Thoracic aorta (tissue), 2 donors: ENCODE measurements around the gene TOPAZ1. TPM values are rescaled to one million over a fixed set of nuclear protein-coding genes. Genes with fewer than 3 reads are reported as not detected.

ENCODE experiments used
- ATAC-seq: fragments of 150-250 bp; one replicate; pipeline ENCODE4 v1.8.0; 2017; ENCODE audit warnings: low read depth; ENCODE audit not compliant: insufficient number of reproducible peaks, low FRiP score
- DNase-seq: peaks from one replicate; pipeline ENCODE4 v3.0.0-alpha.2; 2020; ENCODE audit warnings: low spot score
- H3K27ac ChIP-seq, 2 donors: fragments of 200-600 bp; sonication (generic); 1 replicate in 1 of 2; 2 replicates in 1 of 2; pipeline ENCODE4 v1.5.1; 2016; ENCODE audit warnings: mild to moderate bottlenecking in 2 of 2, moderate library complexity in 2 of 2
- H3K27me3 ChIP-seq: fragments of 200-600 bp; sonication (generic); replicated peaks from 2 replicates; pipeline ENCODE4 v1.6.0; 2016; ENCODE audit warnings: mild to moderate bottlenecking; ENCODE audit not compliant: insufficient read depth
- H3K36me3 ChIP-seq: fragments of 200-600 bp; sonication (generic); one replicate; pipeline ENCODE4 v1.5.1; 2016
- H3K4me1 ChIP-seq, 2 donors: fragments of 200-600 bp; sonication (generic); 1 replicate in 1 of 2; 2 replicates in 1 of 2; pipeline versions ENCODE4 v1.5.1 to v1.6.0; 2016; ENCODE audit warnings: low read depth in 2 of 2, mild to moderate bottlenecking in 1 of 2; ENCODE audit not compliant: control insufficient read depth in 1 of 2
- H3K4me3 ChIP-seq: fragments of 200-600 bp; sonication (generic); 2 replicates; pipeline ENCODE4 v1.5.1; 2016; ENCODE audit warnings: mild to moderate bottlenecking
- H3K9me3 ChIP-seq: fragments of 200-600 bp; sonication (generic); 2 replicates; pipeline ENCODE4 v1.5.1; 2016
- total RNA-seq, 2 donors: library from RNA; depleted of rRNA; stranded (reverse); fragments of >200 nt; gene quantifications; one replicate each; pipeline versions ENCODE4 v1.1.0 to v1.2.3, GENCODE V29; 2016
- TF ChIP-seq, protein P1 (sequence below): fragments of 200-600 bp; sonication (generic); IDR thresholded peaks from one replicate; pipeline ENCODE4 v1.5.1; 2019; ENCODE audit warnings: antibody characterized with exemption

The TOPAZ1 gene
- total RNA-seq, result not detected

DNA sequence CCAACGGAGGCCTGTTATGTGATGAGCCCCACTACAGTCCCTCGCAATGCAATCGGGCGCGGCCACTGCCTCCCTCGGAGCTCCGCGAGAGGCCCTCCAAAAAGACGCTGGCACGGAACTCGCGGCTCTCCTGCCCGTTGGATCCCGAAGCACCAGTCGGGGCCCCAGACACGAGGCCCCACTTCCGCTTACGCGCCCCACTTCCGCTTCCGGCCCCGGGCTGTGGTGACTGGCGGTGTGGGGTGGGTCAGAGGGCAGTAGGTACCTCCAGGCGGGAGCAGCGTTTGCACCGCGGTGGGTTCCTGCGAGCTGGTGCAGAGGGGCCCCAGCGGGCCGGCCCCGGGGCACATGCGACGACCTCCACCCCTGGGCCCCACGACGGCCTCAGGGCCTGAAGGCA, at the start of gene TOPAZ1:
Gene TOPAZ1 (plus strand): TSS at position 181 of the 400 bp plus-strand sequence. CDS start 168 bp downstream, at position 349.
- H3K27ac ChIP-seq, result no peak within 1 kb of the TSS
- TF ChIP-seq, protein P1, sequence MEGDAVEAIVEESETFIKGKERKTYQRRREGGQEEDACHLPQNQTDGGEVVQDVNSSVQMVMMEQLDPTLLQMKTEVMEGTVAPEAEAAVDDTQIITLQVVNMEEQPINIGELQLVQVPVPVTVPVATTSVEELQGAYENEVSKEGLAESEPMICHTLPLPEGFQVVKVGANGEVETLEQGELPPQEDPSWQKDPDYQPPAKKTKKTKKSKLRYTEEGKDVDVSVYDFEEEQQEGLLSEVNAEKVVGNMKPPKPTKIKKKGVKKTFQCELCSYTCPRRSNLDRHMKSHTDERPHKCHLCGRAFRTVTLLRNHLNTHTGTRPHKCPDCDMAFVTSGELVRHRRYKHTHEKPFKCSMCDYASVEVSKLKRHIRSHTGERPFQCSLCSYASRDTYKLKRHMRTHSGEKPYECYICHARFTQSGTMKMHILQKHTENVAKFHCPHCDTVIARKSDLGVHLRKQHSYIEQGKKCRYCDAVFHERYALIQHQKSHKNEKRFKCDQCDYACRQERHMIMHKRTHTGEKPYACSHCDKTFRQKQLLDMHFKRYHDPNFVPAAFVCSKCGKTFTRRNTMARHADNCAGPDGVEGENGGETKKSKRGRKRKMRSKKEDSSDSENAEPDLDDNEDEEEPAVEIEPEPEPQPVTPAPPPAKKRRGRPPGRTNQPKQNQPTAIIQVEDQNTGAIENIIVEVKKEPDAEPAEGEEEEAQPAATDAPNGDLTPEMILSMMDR, result no peak
- H3K4me3 ChIP-seq, result no peak within 1 kb of the TSS
- no peaks in the 10 kb centered on the region for H3K9me3 ChIP-seq
- DNase-seq (no peak), ATAC-seq (no peak)
- H3K4me1 ChIP-seq, result no peaks in the 10 kb centered on the region
- H3K27me3 ChIP-seq, result no peaks in the 10 kb centered on the region
- H3K36me3 ChIP-seq, result no peaks in the 10 kb centered on the region

DNA sequence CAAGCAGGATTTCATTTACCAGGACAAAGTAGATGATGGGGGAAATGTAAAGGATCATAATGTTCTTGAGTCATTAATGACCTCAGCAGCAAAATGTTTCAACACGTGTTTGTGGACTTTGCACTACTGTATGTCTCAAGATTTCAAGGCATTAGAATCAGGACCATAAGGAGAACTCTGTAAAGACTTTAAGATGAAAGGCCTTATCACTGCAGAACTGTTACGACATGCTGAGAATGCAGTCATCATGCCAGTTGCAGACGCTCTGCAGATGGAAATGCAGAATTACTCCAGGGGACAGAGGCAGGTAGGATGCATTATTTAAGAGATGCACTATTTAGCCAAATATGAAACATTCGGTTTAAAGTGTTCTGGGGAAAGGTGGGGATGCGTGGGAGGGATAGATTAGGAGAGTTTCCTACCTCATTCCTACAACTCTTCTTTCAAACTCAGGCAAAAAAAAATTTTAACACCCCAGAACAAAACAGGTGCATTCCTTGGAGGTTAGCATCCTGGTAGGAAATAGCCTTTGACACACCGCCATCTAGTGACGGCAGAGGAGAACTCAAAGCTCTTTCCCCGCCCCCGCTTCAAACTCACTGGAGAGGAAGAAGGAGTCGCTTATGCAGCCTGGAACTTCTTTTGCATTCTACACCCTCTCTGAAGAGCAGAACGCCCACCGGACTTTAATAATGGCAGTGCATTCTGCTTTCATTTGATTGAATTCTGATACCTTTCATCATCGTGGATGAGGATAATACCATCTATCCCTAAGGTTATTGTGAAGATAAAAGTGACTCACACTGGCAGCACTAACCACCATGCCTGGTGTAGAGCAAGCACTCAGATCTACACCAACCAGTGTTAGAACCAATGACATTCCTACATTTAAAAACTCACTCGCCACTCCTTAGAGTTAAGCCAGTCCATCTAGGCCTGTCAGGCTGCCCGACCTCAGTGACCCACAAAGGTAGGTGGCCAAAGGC, 43.1 kb upstream of the TOPAZ1 start:
- DNase-seq (peak; percentile 15), ATAC-seq (no peak)
- H3K9me3 ChIP-seq, result no peaks in the 10 kb centered on the region
- no peaks in the 10 kb centered on the region for H3K27me3 ChIP-seq
- TF ChIP-seq, protein P1, result peak; percentile 71
- no peaks in the 10 kb centered on the region for H3K4me1 ChIP-seq
- no peak overlapping the region for H3K4me3 ChIP-seq
- H3K36me3 ChIP-seq, result no peaks in the 10 kb centered on the region
- no peak overlapping the region for H3K27ac ChIP-seq

DNA sequence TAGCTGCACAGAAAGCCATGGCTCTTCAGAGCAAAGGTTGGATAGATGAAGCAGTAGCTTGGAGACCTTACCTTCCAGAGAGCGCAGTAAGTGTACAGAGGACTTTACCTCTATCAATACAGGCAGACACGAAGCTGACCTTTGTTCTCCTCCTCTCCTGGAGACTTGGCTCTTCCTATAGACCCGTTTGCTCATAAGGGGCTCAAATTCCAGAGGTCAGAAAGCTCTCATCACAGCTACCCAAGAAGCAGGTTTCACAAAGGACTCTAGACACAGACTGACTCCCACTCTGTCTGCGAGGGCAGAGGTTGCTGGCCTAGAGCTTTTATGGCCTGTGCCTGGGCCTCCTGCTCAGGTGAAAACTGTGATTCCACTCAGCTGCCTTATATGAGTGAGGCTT, 35.4 kb upstream of the TOPAZ1 start:
- no peak for DNase-seq
- no peaks in the 10 kb centered on the region for H3K27me3 ChIP-seq
- no peak overlapping the region for H3K4me3 ChIP-seq
- H3K4me1 ChIP-seq, result no peaks in the 10 kb centered on the region
- TF ChIP-seq, protein P1, result no peak
- H3K9me3 ChIP-seq, result no peaks in the 10 kb centered on the region
- no peak for ATAC-seq
- no peak overlapping the region for H3K27ac ChIP-seq
- no peaks in the 10 kb centered on the region for H3K36me3 ChIP-seq

DNA sequence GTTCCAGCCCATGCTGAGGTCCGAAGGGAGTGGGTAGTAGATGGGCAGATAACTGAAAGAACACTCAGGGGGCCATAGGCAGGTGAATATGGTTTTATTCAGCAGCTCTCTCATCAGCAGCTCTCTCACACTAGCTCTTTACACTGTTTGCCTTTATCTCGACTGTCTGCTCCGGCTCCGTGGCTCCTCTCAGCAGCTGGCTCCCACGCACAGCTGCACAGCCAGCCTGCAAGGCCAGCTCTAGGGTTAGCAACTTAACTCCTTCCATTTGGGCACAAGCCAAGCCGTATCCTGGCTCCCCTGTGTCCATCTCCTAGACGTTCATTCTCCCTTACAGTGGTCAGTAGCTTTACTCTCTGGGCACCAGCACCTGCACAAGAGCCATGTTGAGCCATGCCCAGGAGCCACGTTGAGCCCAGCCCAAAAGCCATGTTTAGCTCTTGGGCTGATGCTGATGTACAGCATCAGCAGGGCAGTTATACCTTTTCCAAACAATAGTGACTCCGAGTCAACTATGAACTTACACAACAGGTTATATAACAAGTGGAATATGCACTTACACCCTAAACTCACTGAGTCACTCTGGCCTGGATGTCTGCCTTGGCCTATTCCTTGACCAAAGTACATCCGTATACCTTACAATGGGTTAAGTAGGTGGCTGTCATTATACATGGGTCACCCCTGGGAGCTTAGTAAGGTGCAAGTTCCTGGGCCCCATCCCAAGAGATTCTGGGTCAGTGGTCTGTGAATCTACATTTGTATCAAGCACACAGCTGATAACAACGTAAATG, 34.6 kb upstream of the TOPAZ1 start:
- no peaks in the 10 kb centered on the region for H3K36me3 ChIP-seq
- DNase-seq, result no peak
- no peak overlapping the region for H3K27ac ChIP-seq
- no peaks in the 10 kb centered on the region for H3K27me3 ChIP-seq
- ATAC-seq, result no peak
- no peaks in the 10 kb centered on the region for H3K9me3 ChIP-seq
- no peaks in the 10 kb centered on the region for H3K4me1 ChIP-seq
- TF ChIP-seq, protein P1, result no peak
- H3K4me3 ChIP-seq, result no peak overlapping the region

DNA sequence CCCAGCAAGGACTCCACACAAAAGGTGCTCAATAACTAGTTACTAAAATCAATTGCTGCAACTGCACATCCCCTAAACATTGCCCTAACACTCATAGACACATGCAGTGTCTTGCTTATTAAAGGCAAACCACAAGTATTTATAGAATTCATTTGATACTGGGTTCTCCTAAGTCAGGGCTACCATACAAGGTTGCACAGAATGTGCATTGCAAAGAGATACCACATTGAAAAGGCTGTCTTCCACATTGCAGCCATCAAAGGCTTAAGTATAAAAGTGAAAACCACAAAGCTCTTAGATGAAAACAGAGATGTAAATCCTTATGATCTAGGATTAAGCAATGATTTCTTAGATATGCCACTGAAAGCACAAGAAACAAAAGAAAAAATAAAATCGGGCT, 33.6 kb upstream of the TOPAZ1 start:
- DNase-seq, result no peak
- no peaks in the 10 kb centered on the region for H3K27me3 ChIP-seq
- H3K9me3 ChIP-seq, result no peaks in the 10 kb centered on the region
- H3K27ac ChIP-seq, result no peak overlapping the region
- no peak for ATAC-seq
- TF ChIP-seq, protein P1, result no peak
- no peaks in the 10 kb centered on the region for H3K36me3 ChIP-seq
- H3K4me1 ChIP-seq, result no peaks in the 10 kb centered on the region
- no peak overlapping the region for H3K4me3 ChIP-seq
